HG02938 (cell line): ENCODE measurements around the gene CD180.

Experiments used
- ATAC-seq: cut with Tn5 transposase; IDR thresholded peaks from one replicate; pipeline ENCODE4 v1.9.1; 2021; ENCODE audit warnings: mild to moderate bottlenecking, moderate library complexity; ENCODE audit not compliant: unreplicated experiment

CD180 gene

DNA sequence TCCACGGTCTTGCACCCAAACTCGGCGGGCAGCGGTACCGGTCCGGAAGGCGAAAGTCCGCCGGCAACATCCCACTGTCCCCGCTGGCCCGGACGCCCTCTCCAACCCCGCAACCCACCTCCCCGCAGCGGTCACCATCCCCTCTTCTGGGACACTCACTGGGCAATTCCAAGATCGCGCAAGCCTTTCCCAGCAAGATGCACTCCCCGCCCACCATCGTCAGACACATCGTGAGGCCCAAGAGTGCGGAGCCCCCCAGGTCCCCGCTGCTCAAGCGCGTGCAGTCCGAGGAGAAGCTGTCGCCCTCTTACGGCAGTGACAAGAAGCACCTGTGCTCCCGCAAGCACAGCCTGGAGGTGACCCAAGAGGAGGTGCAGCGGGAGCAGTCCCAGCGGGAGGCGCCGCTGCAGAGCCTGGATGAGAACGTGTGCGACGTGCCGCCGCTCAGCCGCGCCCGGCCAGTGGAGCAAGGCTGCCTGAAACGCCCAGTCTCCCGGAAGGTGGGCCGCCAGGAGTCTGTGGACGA lies 33.3 kb downstream of the CD180 start:
- no peak for ATAC-seq

DNA sequence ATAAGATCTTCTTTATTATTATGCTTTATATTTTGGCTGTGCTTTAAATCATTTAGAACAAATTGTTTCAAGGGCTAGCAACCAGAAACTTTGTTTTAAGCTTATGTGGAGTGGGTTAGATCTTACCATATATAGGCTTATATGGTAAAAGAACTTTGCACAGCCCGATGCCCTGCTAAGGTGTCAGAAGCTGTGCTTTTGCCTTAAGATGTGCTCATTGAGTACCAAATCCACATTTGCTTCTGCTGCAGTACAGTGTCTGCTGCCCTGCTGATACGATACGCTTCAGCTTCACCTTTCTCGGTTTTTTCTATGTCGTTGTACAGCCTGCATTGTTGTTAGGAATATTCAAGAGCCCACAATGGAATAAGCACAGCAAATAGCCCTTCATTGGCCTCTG lies 34.8 kb downstream of the CD180 start:
- no peak for ATAC-seq

DNA sequence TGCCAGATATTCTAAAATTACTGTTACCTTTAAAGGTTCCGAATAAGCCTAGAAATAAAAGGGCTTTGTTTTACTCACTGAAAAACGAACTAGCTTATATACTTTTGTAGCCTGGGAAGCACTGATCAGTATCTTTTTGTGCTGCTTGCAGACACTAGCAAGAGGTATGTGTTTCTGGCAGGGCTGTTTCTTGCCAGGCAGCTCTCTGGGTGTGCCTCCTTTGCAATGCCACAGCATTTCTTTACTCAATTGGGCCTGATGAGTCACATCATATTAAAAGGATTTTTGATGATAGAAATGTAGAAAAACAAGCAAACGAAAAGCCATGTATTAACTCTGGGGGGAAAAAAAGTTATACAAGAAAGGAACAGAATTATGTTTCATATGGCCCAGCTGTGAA lies 35.6 kb downstream of the CD180 start:
- no peak for ATAC-seq

DNA sequence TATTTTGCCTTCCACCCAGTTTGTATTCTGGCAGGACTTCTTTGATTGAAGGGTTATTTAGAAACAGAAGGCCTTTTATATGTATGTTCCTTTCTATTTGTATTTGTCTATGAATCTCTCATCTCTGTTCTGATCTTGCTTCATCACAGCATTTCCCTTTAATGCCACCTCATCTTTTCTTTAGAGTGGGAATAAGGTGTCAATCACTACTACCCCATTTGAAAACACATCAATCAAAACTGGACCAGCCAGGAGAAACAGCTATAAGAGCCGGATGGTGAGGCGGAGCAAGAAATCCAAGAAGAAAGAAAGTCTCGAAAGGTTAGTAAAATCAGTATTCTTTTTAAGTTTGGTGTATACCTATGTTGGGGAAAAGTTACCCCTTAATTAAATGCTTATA lies 36.3 kb downstream of the CD180 start:
- no peak for ATAC-seq

DNA sequence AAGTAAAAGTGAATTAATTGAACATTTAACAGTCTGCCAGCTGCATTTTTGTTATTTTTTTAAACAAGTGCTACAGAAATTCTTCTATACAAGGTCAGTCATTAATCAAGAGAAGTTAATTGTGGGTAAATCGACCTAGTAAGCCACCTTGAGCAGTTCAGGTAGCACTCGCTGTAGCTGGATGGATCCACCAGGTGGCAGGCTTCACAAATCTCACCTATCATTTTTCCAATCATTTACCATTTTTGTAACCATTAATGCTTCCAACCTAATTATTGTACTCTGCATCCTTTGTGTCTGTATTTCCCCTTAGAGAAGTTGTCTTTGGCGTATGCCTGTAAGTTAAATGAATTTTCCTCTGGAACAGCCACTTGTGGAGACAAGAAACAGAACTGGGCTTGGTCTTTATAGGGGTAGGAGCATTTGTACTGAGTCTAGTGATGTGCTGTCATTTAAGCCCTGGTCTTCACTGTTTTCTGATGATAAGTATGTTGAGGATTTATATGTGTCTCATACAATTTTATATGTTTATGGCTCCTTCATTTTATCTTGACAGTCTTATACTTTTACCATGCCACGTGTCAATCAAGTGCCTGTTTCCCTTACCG lies 39.5 kb downstream of the CD180 start:
- ATAC-seq = no peak

DNA sequence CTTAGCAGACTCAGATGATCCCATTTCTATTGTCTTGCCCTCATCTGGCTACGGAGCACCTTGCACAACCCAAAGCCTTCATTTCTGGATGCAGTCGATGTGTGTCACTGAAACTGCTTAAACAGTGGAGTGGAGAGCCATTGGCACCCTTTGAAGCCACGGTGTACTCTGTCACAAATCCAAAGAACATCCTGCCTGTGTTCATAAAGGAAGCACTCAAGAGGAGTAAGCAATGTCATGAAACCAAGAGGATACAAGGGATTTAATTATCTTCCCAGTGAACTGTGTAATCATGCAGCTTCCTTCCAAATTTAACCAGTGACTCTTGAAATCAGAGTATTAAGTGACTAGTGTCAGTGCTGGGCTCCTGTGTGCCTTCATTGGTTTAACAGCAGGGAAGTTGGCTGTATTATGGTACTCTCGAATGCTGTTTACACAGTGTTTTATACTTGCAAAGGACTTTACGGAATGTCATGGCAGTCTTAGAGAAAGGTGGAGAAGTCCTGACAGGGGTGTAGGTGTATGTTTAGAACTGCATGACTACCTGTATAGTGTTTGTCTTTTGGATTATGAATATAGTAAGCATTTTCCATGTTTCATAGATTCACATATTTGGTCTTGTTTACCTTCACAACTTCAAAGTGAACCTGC lies 41.9 kb downstream of the CD180 start:
- no peak for ATAC-seq

DNA sequence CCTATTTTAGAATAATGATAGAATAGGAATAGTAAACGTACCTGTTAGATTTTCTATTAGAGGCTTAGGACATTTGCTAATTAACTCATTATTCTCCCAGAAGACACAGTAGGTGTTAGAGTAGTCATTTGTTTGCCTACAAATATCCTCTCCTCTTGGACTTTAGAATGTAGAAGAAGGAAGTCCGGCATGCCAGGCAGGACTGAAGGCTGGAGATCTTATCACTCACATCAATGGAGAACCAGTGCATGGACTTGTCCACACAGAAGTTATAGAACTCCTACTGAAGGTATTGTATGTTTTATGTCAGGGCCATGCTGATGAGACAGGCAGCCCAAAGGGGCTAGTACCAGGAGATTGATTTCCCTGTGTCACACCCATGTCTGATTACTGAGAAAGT lies 43.3 kb downstream of the CD180 start:
- no peak for ATAC-seq

DNA sequence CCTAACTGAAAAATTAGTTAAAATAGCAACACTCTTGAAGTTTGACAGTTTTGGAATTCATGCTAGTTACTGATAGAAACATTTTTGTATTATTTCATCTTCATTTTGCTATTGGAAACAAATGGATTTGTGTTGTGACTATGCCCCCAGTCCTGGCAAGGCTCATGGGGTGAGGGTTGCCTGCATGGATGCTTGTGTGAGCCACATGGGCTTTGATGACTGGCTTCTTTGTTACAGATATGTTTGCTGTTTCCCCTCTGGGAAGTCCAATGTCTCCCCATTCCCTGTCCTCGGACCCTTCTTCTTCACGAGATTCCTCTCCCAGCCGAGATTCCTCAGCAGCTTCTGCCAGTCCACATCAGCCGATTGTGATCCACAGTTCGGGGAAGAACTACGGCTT lies 44.2 kb downstream of the CD180 start:
- ATAC-seq = no peak

DNA sequence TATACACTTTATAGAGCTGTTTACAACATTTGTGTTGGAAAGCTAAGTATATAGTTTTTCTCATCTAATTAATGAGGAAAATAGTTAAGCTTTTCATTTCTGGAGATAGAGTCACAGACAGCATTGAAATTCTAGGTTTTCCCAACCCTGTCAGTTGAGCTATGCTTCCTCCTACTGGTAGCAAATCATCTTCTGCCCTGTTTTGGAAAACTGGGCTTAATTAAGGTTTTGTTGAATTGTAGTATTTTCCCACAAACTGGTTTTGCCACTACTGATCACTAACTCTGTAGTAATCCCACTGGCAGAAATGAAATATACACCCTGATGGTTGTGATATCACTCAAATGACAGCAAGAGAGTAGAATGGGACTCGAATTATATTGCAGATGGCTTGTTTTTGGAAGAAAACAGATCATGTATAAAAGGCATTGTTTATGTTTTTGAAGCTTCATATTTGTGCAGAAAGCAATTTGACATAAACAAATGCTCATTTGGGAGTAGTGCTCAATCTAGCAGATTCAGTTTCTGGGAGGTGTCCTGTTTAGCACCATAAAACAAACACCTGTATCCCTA lies 46.6 kb downstream of the CD180 start:
- no peak for ATAC-seq

DNA sequence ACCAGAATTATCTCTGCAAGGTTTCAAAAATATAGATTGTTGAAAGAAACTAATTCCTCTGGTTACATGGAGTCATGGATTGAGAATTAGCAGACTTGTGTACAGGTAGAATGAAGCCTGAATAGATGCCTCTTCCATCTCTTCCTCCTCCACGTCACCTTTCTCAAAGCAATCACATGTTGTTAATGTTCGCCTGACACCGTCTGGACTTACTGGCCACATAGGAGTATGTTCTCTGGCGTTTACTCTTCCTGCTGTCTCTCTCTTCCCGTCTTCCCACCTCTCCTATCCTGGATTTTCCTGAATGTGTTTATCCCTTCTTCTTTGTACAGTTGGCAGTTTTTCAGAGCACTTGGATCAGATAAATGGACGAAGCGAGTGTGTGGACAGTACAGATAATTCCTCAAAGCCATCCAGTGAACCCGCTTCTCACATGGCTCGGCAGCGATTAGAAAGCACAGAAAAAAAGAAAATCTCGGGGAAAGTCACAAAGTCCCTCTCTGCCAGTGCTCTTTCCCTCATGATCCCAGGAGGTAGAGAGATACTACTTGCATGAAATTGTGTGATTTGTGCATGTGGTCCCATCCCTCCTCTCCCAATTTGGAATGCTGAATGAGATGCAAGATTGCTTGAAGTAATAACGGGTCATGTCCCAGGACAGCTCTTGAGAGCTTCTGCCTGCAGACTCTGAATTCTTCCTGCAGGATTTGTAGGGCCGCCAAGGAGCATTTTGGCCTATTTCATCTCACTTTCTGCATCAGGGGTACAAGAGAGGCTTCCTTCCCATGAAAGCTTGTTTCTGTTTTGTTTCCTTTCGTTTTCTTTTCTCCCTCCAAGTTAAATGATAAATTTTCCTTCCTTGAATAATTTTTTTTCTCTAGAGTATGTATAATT lies 47.3 kb downstream of the CD180 start:
- no peak for ATAC-seq

DNA sequence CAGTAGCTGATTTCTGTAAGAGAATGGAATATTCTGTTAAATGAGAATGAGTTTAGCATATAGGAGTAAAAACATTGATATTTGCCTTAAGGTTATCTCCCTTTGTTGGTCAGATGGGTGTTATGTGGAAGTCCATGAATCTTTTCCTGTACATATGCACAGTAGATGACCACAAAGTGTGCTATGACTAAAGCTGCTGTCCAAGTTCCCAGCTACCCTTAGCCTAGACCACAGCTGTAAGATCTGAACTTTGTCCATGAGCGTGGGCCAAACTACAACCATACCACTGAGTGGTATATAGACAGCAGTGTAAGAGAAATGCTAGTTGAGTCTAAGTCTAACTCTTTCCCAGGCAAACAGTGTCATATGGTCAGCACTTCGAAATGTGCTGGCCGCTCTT lies 48.8 kb downstream of the CD180 start:
- no peak for ATAC-seq

DNA sequence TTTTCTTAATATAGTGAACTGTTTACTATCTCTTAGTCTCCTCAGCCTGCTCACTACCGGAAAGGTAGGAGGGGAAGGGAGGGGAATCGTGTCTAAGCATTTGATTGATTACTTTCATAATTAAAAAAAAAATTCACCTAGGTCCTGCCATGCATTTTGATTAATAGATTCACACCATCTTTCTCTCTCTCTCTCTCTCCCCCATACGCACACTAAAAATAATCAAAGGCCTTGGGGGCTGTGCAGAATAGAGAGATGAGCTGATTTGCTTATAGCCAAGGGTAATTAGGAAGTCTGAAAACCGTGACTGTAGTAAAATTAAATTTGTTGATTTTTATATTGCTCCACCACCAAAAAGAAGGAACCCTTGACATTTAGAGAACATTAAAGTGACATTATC lies 49.6 kb downstream of the CD180 start:
- ATAC-seq = no peak

DNA sequence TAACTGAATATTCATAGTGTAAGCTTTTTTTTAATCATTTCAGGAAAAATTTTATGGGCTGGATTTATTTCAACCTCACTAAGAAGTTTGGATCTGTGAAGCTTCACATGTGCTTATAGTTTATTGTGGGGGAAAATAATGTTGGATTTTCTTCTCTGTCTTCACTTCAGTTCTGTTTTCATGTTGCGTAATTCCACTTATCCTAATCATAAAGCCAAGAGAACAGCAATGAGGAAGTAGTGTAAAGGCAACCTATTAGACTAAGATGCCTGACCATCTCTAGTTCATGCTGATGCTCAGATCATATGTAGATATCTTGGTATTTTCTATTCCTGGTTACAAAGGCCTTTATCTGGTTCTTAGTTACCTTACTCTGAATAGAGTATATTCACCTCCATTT lies 50.0 kb downstream of the CD180 start:
- no peak for ATAC-seq

DNA sequence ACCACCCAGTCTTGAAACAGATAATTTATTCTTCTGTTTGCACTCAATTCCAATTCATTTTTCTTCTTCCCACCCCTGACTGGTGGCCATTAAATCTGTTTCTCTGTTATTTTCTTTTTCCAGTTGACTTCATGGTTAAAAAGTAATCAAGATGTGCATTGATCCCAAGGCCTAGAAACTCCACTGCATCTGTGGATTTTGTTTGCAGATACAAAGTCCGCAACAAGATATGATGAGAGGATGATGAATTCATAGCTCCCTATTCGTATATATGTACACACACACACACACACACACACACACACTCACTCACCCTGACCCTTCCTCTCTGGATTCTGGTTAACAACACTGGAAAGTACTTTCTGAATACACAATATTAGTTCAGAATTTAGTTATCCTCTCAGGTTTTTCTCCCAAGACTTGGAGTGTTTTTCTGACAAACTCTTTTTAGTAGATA lies 52.4 kb downstream of the CD180 start:
- ATAC-seq = no peak

DNA sequence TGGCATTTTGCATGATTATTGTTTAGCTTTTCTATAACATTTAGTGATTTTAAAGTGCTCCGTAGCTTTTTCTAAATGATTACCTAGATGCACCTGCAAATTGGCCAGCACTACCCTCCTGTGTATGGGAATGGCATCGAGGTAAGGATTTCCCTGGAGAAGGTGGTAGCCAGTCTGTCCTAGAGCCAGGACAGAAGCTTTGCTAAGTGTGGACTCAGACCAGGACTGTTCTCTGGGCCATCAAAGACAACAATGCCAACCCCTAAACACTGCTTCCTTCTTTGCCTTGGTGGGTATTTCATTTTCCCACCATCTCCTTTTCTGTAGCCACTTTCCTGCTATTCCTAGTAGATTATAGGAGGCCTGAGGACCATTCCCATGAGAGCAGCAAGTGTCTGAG lies 53.0 kb downstream of the CD180 start:
- no peak for ATAC-seq

DNA sequence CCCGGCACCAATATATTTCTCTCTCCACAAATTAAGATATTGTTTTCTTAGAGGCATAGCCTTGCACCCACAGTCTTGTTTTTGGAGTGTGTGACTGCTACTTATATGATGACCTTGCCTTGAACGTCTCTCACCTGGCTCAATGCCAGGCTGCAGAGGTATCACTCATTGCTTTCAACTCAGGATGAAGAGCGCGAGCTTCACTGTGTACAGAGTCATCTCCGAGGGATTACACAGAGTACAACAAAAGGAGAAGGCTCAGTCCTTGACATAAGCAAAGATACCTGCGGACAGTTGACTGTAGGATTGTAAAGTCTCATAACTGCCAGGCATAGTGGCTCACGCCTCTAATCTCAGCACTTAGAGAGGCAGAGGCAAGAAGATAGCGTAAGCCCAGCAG lies 53.8 kb downstream of the CD180 start:
- no peak for ATAC-seq

DNA sequence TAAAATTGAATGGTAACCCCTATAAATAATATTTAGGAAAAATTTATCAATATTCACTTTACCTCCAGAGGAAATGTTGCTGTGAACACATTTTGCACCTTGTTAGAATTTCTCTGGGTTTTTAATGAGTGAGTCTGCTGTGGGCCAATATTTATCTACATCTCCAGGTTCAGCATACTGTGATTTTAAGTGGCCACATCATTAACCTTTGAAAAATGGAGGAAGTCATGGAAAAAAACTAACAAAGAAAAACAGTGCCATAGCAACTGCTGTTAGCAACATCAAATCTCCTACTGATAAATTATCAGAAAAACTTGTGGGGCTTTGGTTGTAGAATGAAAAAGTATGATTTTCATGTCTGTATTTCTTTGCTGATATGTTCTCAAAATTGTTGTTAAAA lies 55.0 kb downstream of the CD180 start:
- no peak for ATAC-seq

DNA sequence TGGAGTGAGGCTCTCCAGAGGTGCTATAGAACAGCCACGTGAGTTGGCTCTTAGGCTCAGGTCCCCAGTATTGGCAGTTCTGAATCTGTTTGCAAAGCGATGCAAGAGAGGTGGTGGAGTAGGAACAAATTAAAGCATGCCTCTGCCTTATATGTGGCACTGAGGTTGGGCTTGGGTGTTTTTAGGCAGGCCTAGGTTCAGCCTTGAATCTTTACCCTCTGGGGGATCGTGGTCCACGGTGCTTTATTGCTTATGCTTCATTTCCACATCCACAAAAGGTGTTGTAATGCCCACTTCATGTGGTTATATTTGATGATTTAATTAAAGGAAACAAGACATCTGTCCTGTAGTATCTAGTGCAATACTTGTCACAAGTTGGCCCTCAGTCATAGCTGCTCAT lies 56.2 kb downstream of the CD180 start:
- ATAC-seq = no peak

DNA sequence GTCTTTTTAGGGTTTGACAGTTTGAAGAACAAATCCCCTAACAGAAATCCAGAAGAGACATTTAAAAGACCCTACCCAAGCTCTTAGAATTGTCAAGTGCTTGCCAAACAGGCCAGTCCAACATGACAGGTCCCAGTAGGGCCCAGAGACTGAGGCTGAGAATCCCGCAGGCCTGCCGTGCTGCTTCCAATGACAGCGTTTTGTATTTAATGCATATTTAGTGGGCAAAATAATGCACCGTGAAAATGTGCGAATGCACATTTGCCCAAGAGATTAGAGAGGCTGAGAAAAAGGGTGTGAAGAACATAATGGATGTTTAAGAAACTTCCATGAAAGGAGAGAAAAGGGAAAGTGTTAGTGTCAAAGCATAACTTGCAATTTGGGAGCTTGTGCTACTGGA lies 57.6 kb downstream of the CD180 start:
- ATAC-seq = no peak

DNA sequence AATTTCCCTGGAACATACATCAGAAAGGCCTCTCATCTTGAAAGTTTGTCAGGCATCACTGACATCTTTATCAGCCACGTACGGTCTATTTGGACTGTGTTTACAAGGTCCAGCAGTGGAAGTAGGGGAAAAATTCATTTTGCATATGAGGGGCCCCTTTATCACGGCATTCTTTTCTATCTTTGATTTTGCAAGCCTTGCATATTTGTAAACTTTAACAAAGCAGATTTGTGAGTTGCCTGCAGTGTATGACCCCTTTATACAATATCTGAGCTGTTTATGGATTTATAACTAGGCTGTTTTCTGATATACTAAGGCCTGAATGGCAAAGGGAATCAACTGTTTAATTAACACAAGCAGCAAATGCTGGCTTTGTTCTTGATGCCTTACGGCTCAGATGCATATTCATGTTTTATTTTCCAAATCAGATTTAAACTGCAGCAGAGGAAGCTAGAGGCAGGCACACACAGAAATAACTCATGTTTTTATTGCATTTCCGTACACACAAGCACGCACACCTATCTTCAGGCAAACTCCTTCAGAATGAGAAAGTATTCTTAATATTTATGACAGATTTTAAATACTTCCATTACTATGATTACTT lies 61.1 kb downstream of the CD180 start:
- no peak for ATAC-seq

DNA sequence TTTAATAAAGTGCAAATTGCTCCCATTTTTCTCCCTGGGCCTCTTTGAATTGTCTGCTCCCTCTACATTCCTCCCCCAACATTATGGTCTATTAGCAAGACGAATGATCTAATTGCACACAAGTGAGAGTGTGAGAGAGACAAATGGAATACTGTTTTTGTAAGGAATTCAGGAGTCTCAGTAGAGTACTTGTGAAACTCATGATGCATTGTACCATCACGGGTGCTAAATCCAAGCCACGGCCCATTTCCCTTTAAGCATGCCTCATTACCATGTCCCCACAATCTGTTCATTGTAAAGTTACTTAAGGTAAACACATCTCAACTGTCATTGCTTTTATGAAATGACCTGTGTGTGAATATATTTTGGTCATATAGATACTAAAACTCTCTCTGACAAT lies 62.8 kb downstream of the CD180 start:
- ATAC-seq = no peak
